H9 (cell line): ENCODE results near the gene PNPLA8. TPM values are rescaled to one million over a fixed set of nuclear protein-coding genes. Genes with fewer than 3 reads are reported as not detected.

Experiments
- DNase-seq: peaks from one replicate; pipeline ENCODE4 v3.0.0-alpha.2; 2017
- H2AFZ ChIP-seq: one replicate; pipeline ENCODE4 v1.6.1; 2013; ENCODE audit warnings: mild to moderate bottlenecking, low read length, control low read depth, moderate library complexity
- H2AK5ac ChIP-seq: 2 replicates; pipeline ENCODE4 v1.6.1; 2013; ENCODE audit warnings: low read length, control low read depth, mixed read lengths; ENCODE audit not compliant: insufficient read length
- H2BK120ac ChIP-seq: one replicate; pipeline ENCODE4 v1.6.1; 2013; ENCODE audit warnings: low read depth, mild to moderate bottlenecking, low read length, control low read depth, inconsistent platforms; ENCODE audit not compliant: poor library complexity, severe bottlenecking
- H2BK12ac ChIP-seq: 2 replicates; pipeline ENCODE4 v1.6.1; 2013; ENCODE audit warnings: low read length, control low read depth, mixed read lengths, low read depth; ENCODE audit not compliant: insufficient read length
- H2BK15ac ChIP-seq: 2 replicates; pipeline ENCODE4 v1.6.1; 2013; ENCODE audit warnings: low read depth, low read length, control low read depth
- H2BK20ac ChIP-seq: one replicate; pipeline ENCODE4 v1.6.1; 2013; ENCODE audit warnings: low read depth, mild to moderate bottlenecking, low read length, control low read depth, inconsistent platforms; ENCODE audit not compliant: poor library complexity, severe bottlenecking
- H2BK5ac ChIP-seq: 2 replicates; pipeline ENCODE4 v1.6.1; 2013; ENCODE audit warnings: low read length, control low read depth, mixed read lengths; ENCODE audit not compliant: insufficient read length
- H3K14ac ChIP-seq: 2 replicates; pipeline ENCODE4 v1.6.1; 2013; ENCODE audit warnings: low read length, control low read depth; ENCODE audit not compliant: insufficient read depth
- H3K18ac ChIP-seq: 2 replicates; pipeline ENCODE4 v1.6.1; 2013; ENCODE audit warnings: low read depth, mild to moderate bottlenecking, mixed read lengths, low read length, control low read depth; ENCODE audit not compliant: insufficient read length
- H3K23ac ChIP-seq: 2 replicates; pipeline ENCODE4 v1.6.1; 2013; ENCODE audit warnings: low read length, control low read depth, mixed read lengths, low read depth; ENCODE audit not compliant: insufficient read length
- H3K23me2 ChIP-seq: 2 replicates; pipeline ENCODE4 v1.6.1; 2013; ENCODE audit warnings: low read depth, mild to moderate bottlenecking, mixed read lengths, low read length, control low read depth; ENCODE audit not compliant: insufficient read length, poor library complexity, severe bottlenecking
- H3K27ac ChIP-seq: 2 replicates; pipeline ENCODE4 v1.5.1; 2013; ENCODE audit warnings: low read length, control low read depth, mixed read lengths, low read depth; ENCODE audit not compliant: insufficient read length
- H3K27me3 ChIP-seq: 2 replicates; pipeline ENCODE4 v1.6.1; 2013; ENCODE audit warnings: low read length, control low read depth, inconsistent platforms; ENCODE audit not compliant: insufficient read depth
- H3K4ac ChIP-seq: 2 replicates; pipeline ENCODE4 v1.6.1; 2013; ENCODE audit warnings: low read depth, mild to moderate bottlenecking, control low read depth, inconsistent platforms, low read length, moderate library complexity
- H3K4me1 ChIP-seq: 2 replicates; pipeline ENCODE4 v1.6.1; 2013; ENCODE audit warnings: low read length, control low read depth, inconsistent platforms; ENCODE audit not compliant: insufficient read depth
- H3K4me2 ChIP-seq: 2 replicates; pipeline ENCODE4 v1.6.1; 2013; ENCODE audit warnings: low read length, control low read depth, mixed read lengths; ENCODE audit not compliant: insufficient read length, insufficient read depth
- H3K56ac ChIP-seq: 2 replicates; pipeline ENCODE4 v1.6.1; 2013; ENCODE audit warnings: low read depth, mild to moderate bottlenecking, mixed read lengths, low read length, control low read depth; ENCODE audit not compliant: insufficient read length
- H3K79me1 ChIP-seq: 2 replicates; pipeline ENCODE4 v1.6.1; 2013; ENCODE audit warnings: low read depth, mild to moderate bottlenecking, moderate library complexity, low read length, control low read depth, inconsistent platforms; ENCODE audit not compliant: insufficient read depth, poor library complexity, severe bottlenecking
- H3K79me2 ChIP-seq: 2 replicates; pipeline ENCODE4 v1.6.1; 2013; ENCODE audit warnings: low read length, control low read depth, inconsistent platforms; ENCODE audit not compliant: insufficient read depth
- H3K9ac ChIP-seq: 2 replicates; pipeline ENCODE4 v1.6.1; 2013; ENCODE audit warnings: low read length, control low read depth, mixed read lengths; ENCODE audit not compliant: insufficient read length; ENCODE audit errors: extremely low read depth
- H3K9me3 ChIP-seq: one replicate; pipeline ENCODE4 v1.6.1; 2013; ENCODE audit warnings: low read depth, low read length, inconsistent platforms; ENCODE audit not compliant: control insufficient read depth
- H3T11ph ChIP-seq: one replicate; pipeline ENCODE4 v1.6.1; 2013; ENCODE audit warnings: mild to moderate bottlenecking, low read length, control low read depth, inconsistent platforms
- H4K20me1 ChIP-seq: one replicate; pipeline ENCODE4 v1.6.1; 2013; ENCODE audit not compliant: control insufficient read depth, insufficient read length, insufficient read depth
- H4K5ac ChIP-seq: 2 replicates; pipeline ENCODE4 v1.6.1; 2013; ENCODE audit warnings: low read depth, mild to moderate bottlenecking, mixed read lengths, low read length, control low read depth; ENCODE audit not compliant: insufficient read length
- H4K8ac ChIP-seq: replicated peaks from 2 replicates; pipeline ENCODE4 v1.6.1; 2013; ENCODE audit warnings: low read length, control low read depth, mixed read lengths, low read depth; ENCODE audit not compliant: insufficient read length
- H4K91ac ChIP-seq: 2 replicates; pipeline ENCODE4 v1.6.1; 2013; ENCODE audit warnings: low read depth, mild to moderate bottlenecking, moderate library complexity, mixed read lengths, low read length, control low read depth; ENCODE audit not compliant: insufficient read length
- H3K27ac Mint-ChIP-seq, 3 experiments: 2 replicates in 2 of 3; 3 replicates in 1 of 3; pipeline ENCODE4 v1.8.0; 2020 to 2021; ENCODE audit warnings: mixed read lengths in 3 of 3, mild to moderate bottlenecking in 1 of 3, moderate library complexity in 1 of 3
- H3K27me3 Mint-ChIP-seq: 2 replicates; pipeline ENCODE4 v1.8.0; 2021; ENCODE audit warnings: low read depth, mild to moderate bottlenecking, moderate library complexity, mixed read lengths
- H3K36me3 Mint-ChIP-seq, 3 experiments: 2 replicates in 2 of 3; 3 replicates in 1 of 3; pipeline ENCODE4 v1.8.0; 2020 to 2021; ENCODE audit warnings: low read depth in 3 of 3, mixed read lengths in 3 of 3; ENCODE audit not compliant: insufficient read depth in 1 of 3
- H3K4me1 Mint-ChIP-seq, 2 experiments: 2 replicates each; pipeline ENCODE4 v1.8.0; 2020; ENCODE audit warnings: mixed read lengths in 2 of 2
- H3K4me3 Mint-ChIP-seq, 2 experiments: 2 replicates in 1 of 2; 3 replicates in 1 of 2; pipeline ENCODE4 v1.8.0; 2020 to 2021; ENCODE audit warnings: mild to moderate bottlenecking in 2 of 2, mixed read lengths in 2 of 2, moderate library complexity in 1 of 2
- H3K9me3 Mint-ChIP-seq, 2 experiments: 2 replicates in 1 of 2; 3 replicates in 1 of 2; pipeline ENCODE4 v1.8.0; 2020; ENCODE audit warnings: mild to moderate bottlenecking in 2 of 2, mixed read lengths in 2 of 2, moderate library complexity in 1 of 2
- total RNA-seq: library from RNA; stranded (reverse); gene quantifications from 2 replicates; pipeline ENCODE4 v1.2.1, GENCODE V29; 2021
- TF ChIP-seq, protein P1 (sequence below): fragments of 200-600 bp; sonication (generic); conservative IDR thresholded peaks from 3 replicates; pipeline ENCODE4 v1.8.0; 2021; ENCODE audit warnings: antibody characterized with exemption, mild to moderate bottlenecking

The PNPLA8 gene
- total RNA-seq, 1 experiment from 2014 or later: 11.7 TPM

DNA sequence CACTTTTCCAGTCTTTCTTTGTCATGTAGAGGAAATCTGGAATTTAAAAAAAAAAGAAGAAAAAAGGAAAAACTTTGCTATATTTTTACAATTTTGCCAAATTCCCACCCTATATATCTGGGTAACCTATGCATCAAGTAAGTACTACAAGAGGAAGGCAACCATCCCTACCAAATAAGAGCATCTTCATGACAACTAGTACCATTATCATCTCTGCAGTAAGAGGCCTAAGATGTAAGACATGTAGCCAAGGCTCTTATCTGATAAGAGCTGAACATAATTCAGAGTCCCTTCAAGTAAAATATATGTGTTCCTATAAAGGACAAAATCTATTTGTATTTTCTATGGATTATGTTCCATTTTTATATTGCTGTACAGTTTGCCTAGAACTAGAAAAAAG, 40.1 kb upstream of the PNPLA8 start:
- Histone ChIP-seq H3K9me3 (no peaks in the 10 kb centered on the region), H4K91ac (no peak overlapping the region), H2BK5ac (no peak overlapping the region), H2AFZ (no peak overlapping the region), H2BK20ac (no peak overlapping the region), H3K27ac (no peak overlapping the region), H4K5ac (no peak overlapping the region), H3K27me3 (no peaks in the 10 kb centered on the region), H3K79me1 (peaks cover 3% of the 10 kb centered on the region), H4K8ac (no peak overlapping the region), H3K79me2 (no peaks in the 10 kb centered on the region; the same call in 1 of the 2 replicates), H3K4ac (no peak overlapping the region), H3K4me1 (no peaks in the 10 kb centered on the region), H2AK5ac (no peak overlapping the region), H4K20me1 (no peaks in the 10 kb centered on the region), H3K9ac (no peak overlapping the region), H3T11ph (no peak overlapping the region), H3K23me2 (peaks cover 14% of the 10 kb centered on the region), H3K23ac (no peak overlapping the region), H2BK120ac (no peak overlapping the region), H3K4me2 (no peak overlapping the region), H3K18ac (no peak overlapping the region), H3K14ac (no peak overlapping the region), H2BK15ac (no peak overlapping the region), H3K56ac (no peak overlapping the region), H2BK12ac (no peak overlapping the region)
- H3K4me3 Mint-ChIP-seq: no peak overlapping the region
- peaks cover 0 to 2% of the 10 kb centered on the region in 2 experiments; a peak in 2 of 5 replicates for H3K9me3 Mint-ChIP-seq
- TF ChIP-seq, protein P1, sequence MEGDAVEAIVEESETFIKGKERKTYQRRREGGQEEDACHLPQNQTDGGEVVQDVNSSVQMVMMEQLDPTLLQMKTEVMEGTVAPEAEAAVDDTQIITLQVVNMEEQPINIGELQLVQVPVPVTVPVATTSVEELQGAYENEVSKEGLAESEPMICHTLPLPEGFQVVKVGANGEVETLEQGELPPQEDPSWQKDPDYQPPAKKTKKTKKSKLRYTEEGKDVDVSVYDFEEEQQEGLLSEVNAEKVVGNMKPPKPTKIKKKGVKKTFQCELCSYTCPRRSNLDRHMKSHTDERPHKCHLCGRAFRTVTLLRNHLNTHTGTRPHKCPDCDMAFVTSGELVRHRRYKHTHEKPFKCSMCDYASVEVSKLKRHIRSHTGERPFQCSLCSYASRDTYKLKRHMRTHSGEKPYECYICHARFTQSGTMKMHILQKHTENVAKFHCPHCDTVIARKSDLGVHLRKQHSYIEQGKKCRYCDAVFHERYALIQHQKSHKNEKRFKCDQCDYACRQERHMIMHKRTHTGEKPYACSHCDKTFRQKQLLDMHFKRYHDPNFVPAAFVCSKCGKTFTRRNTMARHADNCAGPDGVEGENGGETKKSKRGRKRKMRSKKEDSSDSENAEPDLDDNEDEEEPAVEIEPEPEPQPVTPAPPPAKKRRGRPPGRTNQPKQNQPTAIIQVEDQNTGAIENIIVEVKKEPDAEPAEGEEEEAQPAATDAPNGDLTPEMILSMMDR: no peak
- peak overlapping the region in 1 of 3 experiments; percentile 17; a peak in 1 of 7 replicates for H3K27ac Mint-ChIP-seq
- H3K36me3 Mint-ChIP-seq: peaks cover 11 to 28% (median 24%) of the 10 kb centered on the region in 3 experiments; a peak in 6 of 7 replicates
- H3K27me3 Mint-ChIP-seq: no peaks in the 10 kb centered on the region; the same call in 1 of the 2 replicates
- peaks cover 18 to 19% of the 10 kb centered on the region in 2 experiments for H3K4me1 Mint-ChIP-seq
- DNase-seq: no peak
